ENCODE data around the gene MAN2C1.

- no peak for TF ChIP-seq ZNF302 (tag by site-specific recombination; IDR thresholded peaks at IDR 0.05; ENCODE audit: low read depth)
- no peak for TF ChIP-seq ZFP37 (tag by site-specific recombination; IDR thresholded peaks at IDR 0.05)
- TF ChIP-seq ZNF48 (tag by site-specific recombination; IDR thresholded peaks at IDR 0.05): no peak
- no peak for TF ChIP-seq CTCF (tag by site-specific recombination; IDR thresholded peaks at IDR 0.05)
- no peak for TF ChIP-seq TCF7L2 (IDR thresholded peaks at IDR 0.05; ENCODE audit: borderline replicate concordance, low read depth, low read length)
- TF ChIP-seq ZNF174 (tag by site-specific recombination; IDR thresholded peaks at IDR 0.05): no peak
- no peak for TF ChIP-seq ZBTB21 (tag by site-specific recombination; IDR thresholded peaks at IDR 0.05)
- TF ChIP-seq ZFP41 (tag by site-specific recombination; IDR thresholded peaks at IDR 0.05; ENCODE audit: borderline replicate concordance): no peak
- no peak for TF ChIP-seq KLF1 (tag by site-specific recombination; IDR thresholded peaks at IDR 0.05)
- TF ChIP-seq ZNF184 (tag by site-specific recombination; IDR thresholded peaks at IDR 0.05): no peak
Measured at GRCh38 chr15:75339531-75340240, 28.7 kb downstream of the MAN2C1 start.
